Spleen (tissue), 11 donors: ENCODE results near the gene OPRD1. TPM values are rescaled to one million over a fixed set of nuclear protein-coding genes. Genes with fewer than 3 reads are reported as not detected.

Source experiments
- DNase-seq: peaks from one replicate; pipeline ENCODE4 v3.0.0-alpha.2; 2020
- H3K27ac ChIP-seq, 8 donors: fragments of 200-600 bp; sonication (generic) in 7 of 8; 1 replicate in 4 of 8; 2 replicates in 4 of 8; pipeline versions ENCODE4 v1.5.0 to v1.8.0; 2016 to 2021; ENCODE audit warnings: inconsistent platforms in 4 of 8, mild to moderate bottlenecking in 4 of 8, moderate library complexity in 1 of 8
- H3K27me3 ChIP-seq, 7 donors: fragments of 200-600 bp; sonication (generic) in 6 of 7; replicated peaks in 1 of 7; 1 replicate in 4 of 7; 2 replicates in 3 of 7; pipeline versions ENCODE4 v1.5.0 to v1.8.0; 2016 to 2021; ENCODE audit warnings: inconsistent platforms in 3 of 7, mild to moderate bottlenecking in 1 of 7
- H3K36me3 ChIP-seq, 6 donors: fragments of 200-600 bp; sonication (generic) in 5 of 6; 1 replicate in 4 of 6; 2 replicates in 2 of 6; pipeline versions ENCODE4 v1.5.0 to v1.8.0; 2016 to 2021; ENCODE audit warnings: inconsistent platforms in 2 of 6
- H3K4me1 ChIP-seq, 6 donors: fragments of 200-600 bp; sonication (generic) in 5 of 6; 1 replicate in 3 of 6; 2 replicates in 3 of 6; pipeline versions ENCODE4 v1.5.0 to v1.8.0; 2016 to 2021; ENCODE audit warnings: inconsistent platforms in 3 of 6
- H3K4me3 ChIP-seq, 8 donors: fragments of 200-600 bp; sonication (generic) in 7 of 8; 1 replicate in 4 of 8; 2 replicates in 4 of 8; pipeline versions ENCODE4 v1.5.0 to v1.8.0; 2016 to 2021; ENCODE audit warnings: inconsistent platforms in 4 of 8, mild to moderate bottlenecking in 4 of 8, moderate library complexity in 2 of 8
- H3K9me3 ChIP-seq, 8 donors: fragments of 200-600 bp; sonication (generic) in 7 of 8; 1 replicate in 4 of 8; 2 replicates in 4 of 8; pipeline versions ENCODE4 v1.5.0 to v1.8.0; 2016 to 2021; ENCODE audit warnings: inconsistent platforms in 4 of 8
- CTCF ChIP-seq, 11 experiments: fragments of 200-600 bp in 7 of 11; fragments of 450-650 bp in 4 of 11; sonication (generic) in 4 of 11; IDR thresholded peaks in 8 of 11; conservative IDR thresholded peaks in 3 of 11; 1 replicate in 7 of 11; 2 replicates in 4 of 11; pipeline versions ENCODE4 v1.4.0 to v1.8.0; 2016 to 2021; ENCODE audit warnings: antibody characterized with exemption in 11 of 11, inconsistent platforms in 4 of 11, mild to moderate bottlenecking in 1 of 11
- POLR2A ChIP-seq, 3 donors: fragments of 450-650 bp; IDR thresholded peaks; one replicate each; pipeline ENCODE4 v1.5.1; 2017; ENCODE audit warnings: antibody characterized with exemption in 3 of 3, mild to moderate bottlenecking in 1 of 3
- POLR2AphosphoS5 ChIP-seq, 3 donors: sonication (generic); formaldehyde crosslinking; IDR thresholded peaks; one replicate each; pipeline ENCODE4 v1.5.1; 2017; ENCODE audit warnings: antibody characterized with exemption in 3 of 3
- WGBS, 5 donors: extraction: QIAGEN DNeasy Blood & Tissue Kit in 3 of 5; methylation state at CpG; one replicate each; pipeline versions ENCODE4 v1.1.5 to v1.1.7; 2013 to 2018; 5-methylcytosine and 5-hydroxymethylcytosine counted together
- intact Hi-C: fragments of 100-400 bp; cut with DNase I; formaldehyde crosslinking; loops from one replicate; pipeline ENCODE4 v1.15.0; 2023; ENCODE audit warnings: low total_unique reads
- polyA plus RNA-seq, 3 donors: library from polyadenylated mRNA; stranded (reverse); fragments of 200-250 nt; gene quantifications; one replicate each; pipeline ENCODE4 v1.2.1, GENCODE V29; 2013
- total RNA-seq, 7 donors: library from RNA; depleted of rRNA in 3 of 7; stranded (reverse); fragments of >200 nt in 3 of 7; fragmentation: NEBNext Ultra II Directional in 4 of 7; extraction: Animal tissue kit (Norgen Biotek cat#: 25700) in 4 of 7; gene quantifications; one replicate each; pipeline versions ENCODE4 v1.1.0 to v1.2.1, GENCODE V29; 2016 to 2021
- donor health status: healthy with polysubstance abuse.
- donor health status: DM: no; HTN: no; CAD: no; lungs with moderate emphysema.
- donor health status: DM: no; HTN: no; CAD: no.
- donor health status: Bipolar disorder and iron deficiency.
- donor health status: healthy.
- donor health status: DM: no; HTN: no; CAD: no.
- donor health status: DM: yes; HTN: yes; CAD: no.

The OPRD1 gene
- total and polyA plus RNA-seq, 10 donors = not detected

- no peaks in the 10 kb centered on the region for H3K9me3 ChIP-seq
- H3K4me3 ChIP-seq = peak overlapping the region in 6 of 8 donors; percentile 62 to 95 (median 86)
- no peaks in the 10 kb centered on the region for H3K36me3 ChIP-seq
- no peak for DNase-seq
- H3K27ac ChIP-seq = peak overlapping the region in 7 of 8 donors; percentile 75 to 93 (median 86)
- WGBS, 5 donors = 35 to 53% (median 50%) methylated on average over 17 of the region's 17 CpGs
- intact Hi-C loops = no loop called here
- no peaks in the 10 kb centered on the region for H3K27me3 ChIP-seq
- peaks cover 18 to 82% (median 58%) of the 10 kb centered on the region in 6 donors for H3K4me1 ChIP-seq
- TF ChIP-seq POLR2A (IDR thresholded peaks at IDR 0.05) = no peak
- TF ChIP-seq POLR2AphosphoS5 (IDR thresholded peaks at IDR 0.05) = no peak
- no peak for TF ChIP-seq CTCF (IDR thresholded peaks at IDR 0.05 in 8 of 11, conservative IDR thresholded peaks at IDR 0.05 in 3 of 11)
Observed at GRCh38 chr1:28885977-28886730, 74.2 kb downstream of the OPRD1 start.

- H3K4me3 ChIP-seq = peak overlapping the region; percentile 60 to 95 (median 76)
- H3K27ac ChIP-seq = peak overlapping the region; percentile 8 to 93 (median 84)
- H3K4me1 ChIP-seq = peaks cover 18 to 79% (median 56%) of the 10 kb centered on the region in 6 donors
- TF ChIP-seq POLR2AphosphoS5 (IDR thresholded peaks at IDR 0.05) (peak; percentile 87 to 92 (median 92)), POLR2A (IDR thresholded peaks at IDR 0.05) (peak; percentile 8 to 73 (median 46)), CTCF (IDR thresholded peaks at IDR 0.05 in 8 of 11, conservative IDR thresholded peaks at IDR 0.05 in 3 of 11) (peak in 5 of 11 experiments; percentile 7 to 41 (median 28))
- peak; percentile 97 for DNase-seq
- no peaks in the 10 kb centered on the region for H3K36me3 ChIP-seq
- no peaks in the 10 kb centered on the region for H3K9me3 ChIP-seq
- intact Hi-C loops = no loop called here
- H3K27me3 ChIP-seq = no peaks in the 10 kb centered on the region
- WGBS, 5 donors = 0 to 1% (median 1%) methylated on average over 26 to 43 of the region's 43 CpGs
Observed at GRCh38 chr1:28886731-28887418, 74.9 kb downstream of the OPRD1 start.

- H3K27ac ChIP-seq = peak overlapping the region; percentile 8 to 93 (median 84)
- intact Hi-C loops = no loop called here
- WGBS, 5 donors = 0 to 1% (median 0%) methylated on average over 20 to 41 of the region's 41 CpGs
Observed at GRCh38 chr1:28887419-28887834, 75.5 kb downstream of the OPRD1 start.

More at GRCh38 chr1:28887419-28887834, 75.5 kb downstream of the OPRD1 start:
- TF ChIP-seq POLR2AphosphoS5 (IDR thresholded peaks at IDR 0.05) = no peak
- no peak for TF ChIP-seq POLR2A (IDR thresholded peaks at IDR 0.05)
- no peak for TF ChIP-seq CTCF (IDR thresholded peaks at IDR 0.05 in 8 of 11, conservative IDR thresholded peaks at IDR 0.05 in 3 of 11)
- no peaks in the 10 kb centered on the region for H3K9me3 ChIP-seq
- H3K4me3 ChIP-seq = peak overlapping the region; percentile 60 to 95 (median 76)
- no peaks in the 10 kb centered on the region for H3K27me3 ChIP-seq
- peaks cover 18 to 74% (median 53%) of the 10 kb centered on the region in 6 donors for H3K4me1 ChIP-seq
- peak; percentile 92 for DNase-seq
- H3K36me3 ChIP-seq = no peaks in the 10 kb centered on the region
